Choroid plexus epithelial cell (primary cell): ENCODE results near the gene RAVER2.
A peak's percentile ranks its signal among the peaks of the same experiment; 100 is the strongest.

Experiments used
- DNase-seq: peaks from one replicate; pipeline ENCODE4 v3.0.0-alpha.2; 2010; ENCODE audit warnings: low read depth
- H3K4me3 ChIP-seq: 2 replicates; pipeline ENCODE4 v1.5.1; 2011; ENCODE audit warnings: low read depth, mild to moderate bottlenecking, control low read depth, low read length, moderate library complexity
- TF ChIP-seq, protein P1 (sequence below): conservative IDR thresholded peaks from 2 replicates; pipeline ENCODE4 v1.5.1; 2011; ENCODE audit warnings: low read depth, mild to moderate bottlenecking, control low read depth, inconsistent platforms, low read length, moderate library complexity

The RAVER2 gene

GRCh38 chr1:64748222-64748621, 3.3 kb downstream of the RAVER2 start:
- TF ChIP-seq, protein P1, sequence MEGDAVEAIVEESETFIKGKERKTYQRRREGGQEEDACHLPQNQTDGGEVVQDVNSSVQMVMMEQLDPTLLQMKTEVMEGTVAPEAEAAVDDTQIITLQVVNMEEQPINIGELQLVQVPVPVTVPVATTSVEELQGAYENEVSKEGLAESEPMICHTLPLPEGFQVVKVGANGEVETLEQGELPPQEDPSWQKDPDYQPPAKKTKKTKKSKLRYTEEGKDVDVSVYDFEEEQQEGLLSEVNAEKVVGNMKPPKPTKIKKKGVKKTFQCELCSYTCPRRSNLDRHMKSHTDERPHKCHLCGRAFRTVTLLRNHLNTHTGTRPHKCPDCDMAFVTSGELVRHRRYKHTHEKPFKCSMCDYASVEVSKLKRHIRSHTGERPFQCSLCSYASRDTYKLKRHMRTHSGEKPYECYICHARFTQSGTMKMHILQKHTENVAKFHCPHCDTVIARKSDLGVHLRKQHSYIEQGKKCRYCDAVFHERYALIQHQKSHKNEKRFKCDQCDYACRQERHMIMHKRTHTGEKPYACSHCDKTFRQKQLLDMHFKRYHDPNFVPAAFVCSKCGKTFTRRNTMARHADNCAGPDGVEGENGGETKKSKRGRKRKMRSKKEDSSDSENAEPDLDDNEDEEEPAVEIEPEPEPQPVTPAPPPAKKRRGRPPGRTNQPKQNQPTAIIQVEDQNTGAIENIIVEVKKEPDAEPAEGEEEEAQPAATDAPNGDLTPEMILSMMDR: no peak
- no peak overlapping the region for H3K4me3 ChIP-seq
- no peak for DNase-seq

- no peak for DNase-seq
- TF ChIP-seq, protein P1: no peak
- H3K4me3 ChIP-seq: no peak overlapping the region
Observed at GRCh38 chr1:64748706-64749105, 3.8 kb downstream of the RAVER2 start.

DNA sequence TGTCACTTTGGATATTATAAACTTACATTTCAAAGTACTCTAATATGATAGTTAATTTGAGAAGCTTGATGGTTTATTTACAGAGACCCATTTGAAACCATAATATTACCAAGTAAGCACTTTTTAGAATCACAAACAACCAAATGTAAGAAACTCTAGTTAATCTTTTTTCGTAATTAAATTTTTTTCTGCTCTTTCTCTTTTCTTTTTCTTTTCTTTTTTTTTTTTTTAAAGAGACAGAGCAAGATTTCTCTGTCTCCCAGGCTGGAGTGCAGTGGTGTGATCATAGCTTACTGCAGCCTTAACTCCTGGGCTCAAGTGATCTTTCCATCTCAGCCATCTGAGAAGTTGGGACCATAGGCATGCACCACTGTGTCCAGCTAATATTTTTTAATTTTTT, 5.2 kb downstream of the RAVER2 start:
- H3K4me3 ChIP-seq: no peak overlapping the region
- DNase-seq: no peak
- TF ChIP-seq, protein P1: no peak

DNA sequence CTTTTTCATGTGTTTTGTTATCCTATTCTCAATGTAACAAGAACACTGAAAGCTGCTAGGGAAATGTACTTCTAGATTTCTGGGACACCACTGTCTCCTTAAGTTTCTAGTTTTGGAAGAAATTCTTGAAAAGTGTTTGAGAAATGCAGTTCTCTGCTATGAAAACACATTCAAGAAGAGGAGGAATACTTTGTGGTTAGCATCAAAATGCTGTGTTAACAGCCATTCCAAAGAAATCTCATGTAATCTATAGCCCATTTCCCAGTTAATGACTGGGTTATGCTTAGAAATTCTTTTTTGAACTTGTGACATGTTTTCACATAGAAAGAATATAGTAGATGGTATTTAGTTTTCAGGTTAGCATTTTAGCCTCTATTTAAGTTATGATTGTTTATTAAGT, 6.0 kb downstream of the RAVER2 start:
- TF ChIP-seq, protein P1: no peak
- peak; percentile 36 for DNase-seq
- no peak overlapping the region for H3K4me3 ChIP-seq

GRCh38 chr1:64754173-64754572, 9.3 kb downstream of the RAVER2 start:
- TF ChIP-seq, protein P1: no peak
- H3K4me3 ChIP-seq: no peak overlapping the region

DNA sequence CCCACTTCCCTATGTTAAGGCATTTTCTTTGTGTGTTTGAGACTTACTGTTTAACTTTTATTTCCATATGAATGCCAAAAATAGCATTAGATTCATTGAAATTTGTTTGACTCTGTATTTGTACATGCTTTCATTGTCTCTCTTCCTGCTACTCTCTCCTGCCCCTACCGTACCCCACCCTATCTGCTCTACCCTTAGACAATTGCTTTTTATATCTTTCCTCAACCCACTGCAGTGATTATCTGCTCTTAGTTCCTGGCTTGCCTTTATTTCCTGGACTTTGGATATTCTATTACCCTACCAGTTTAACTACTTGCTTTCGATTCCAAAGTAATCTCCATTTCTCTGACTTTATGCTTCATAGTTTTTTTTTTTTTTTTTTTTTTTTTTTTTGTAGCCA, 10.5 kb downstream of the RAVER2 start:
- DNase-seq: no peak
- TF ChIP-seq, protein P1: no peak
- H3K4me3 ChIP-seq: no peak overlapping the region

More at GRCh38 chr1:64754173-64754572, 9.3 kb downstream of the RAVER2 start:
- no peak for DNase-seq

GRCh38 chr1:64756770-64757169, 11.9 kb downstream of the RAVER2 start:
- no peak overlapping the region for H3K4me3 ChIP-seq
- TF ChIP-seq, protein P1: no peak
- DNase-seq: no peak
